GM18508 (cell line): ENCODE measurements around the gene RFPL3.
"Not testable (repeated sequence)": the region's sequence is repeated elsewhere in the genome, so short reads cannot be mapped to it uniquely, and the experiment has no call there.

Source experiments
- ATAC-seq: cut with Tn5 transposase; IDR thresholded peaks from one replicate; pipeline ENCODE4 v1.9.1; 2021; ENCODE audit warnings: moderate number of reproducible peaks; ENCODE audit not compliant: insufficient read depth, unreplicated experiment

The RFPL3 gene

GRCh38 chr22:32348031-32348611 is 9.5 kb upstream of the RFPL3 start:
- no peak for ATAC-seq

- not testable (repeated sequence) for ATAC-seq
These were observed 5.8 kb upstream of the RFPL3 start for GRCh38 chr22:32351875-32352274.

- no peak for ATAC-seq
These were observed 5.0 kb upstream of the RFPL3 start for GRCh38 chr22:32352681-32353080.

GRCh38 chr22:32353292-32353691 is 4.4 kb upstream of the RFPL3 start:
- ATAC-seq = no peak

- ATAC-seq = no peak
These were observed 3.8 kb upstream of the RFPL3 start for GRCh38 chr22:32353840-32354239.

- no peak for ATAC-seq
These were observed 3.0 kb upstream of the RFPL3 start for GRCh38 chr22:32354360-32355351.

- ATAC-seq = no peak
These were observed 1.9 kb upstream of the RFPL3 start for GRCh38 chr22:32355760-32356159.

- not testable (repeated sequence) for ATAC-seq
These were observed 2.4 kb downstream of the RFPL3 start for GRCh38 chr22:32360096-32360495.

GRCh38 chr22:32361257-32361656 is 3.6 kb downstream of the RFPL3 start:
- no peak for ATAC-seq

- ATAC-seq = no peak
These were observed 6.5 kb downstream of the RFPL3 start for GRCh38 chr22:32364210-32364609.

- no peak for ATAC-seq
These were observed 18.2 kb downstream of the RFPL3 start for GRCh38 chr22:32375678-32376450.

- no peak for ATAC-seq
These were observed 19.0 kb downstream of the RFPL3 start for GRCh38 chr22:32376681-32377080.

GRCh38 chr22:32378707-32379272 is 21.1 kb downstream of the RFPL3 start:
- no peak for ATAC-seq

GRCh38 chr22:32380991-32381390 is 23.3 kb downstream of the RFPL3 start:
- ATAC-seq = no peak

GRCh38 chr22:32385681-32386080 is 28.0 kb downstream of the RFPL3 start:
- no peak for ATAC-seq

- ATAC-seq = no peak
These were observed 32.0 kb downstream of the RFPL3 start for GRCh38 chr22:32389685-32390084.

- ATAC-seq = no peak
These were observed 37.4 kb downstream of the RFPL3 start for GRCh38 chr22:32395107-32395506.

- no peak for ATAC-seq
These were observed 38.6 kb downstream of the RFPL3 start for GRCh38 chr22:32396255-32396654.

- no peak for ATAC-seq
These were observed 39.1 kb downstream of the RFPL3 start for GRCh38 chr22:32396746-32397145.

- no peak for ATAC-seq
These were observed 43.8 kb downstream of the RFPL3 start for GRCh38 chr22:32401486-32401885.

- ATAC-seq = no peak
These were observed 46.4 kb downstream of the RFPL3 start for GRCh38 chr22:32404021-32404420.
